DOHH2 (cell line): ENCODE data around the gene KCNG2.

Experiments
- EZH2phosphoT487 ChIP-seq: fragments of 200-600 bp; sonication (generic); IDR thresholded peaks from 2 replicates; pipeline ENCODE4 v1.6.1; 2017; ENCODE audit warnings: borderline replicate concordance, mild to moderate bottlenecking, antibody characterized with exemption, low read length, moderate library complexity, mixed read lengths
- TF ChIP-seq, protein P1 (sequence below): fragments of 200-600 bp; sonication (generic); IDR thresholded peaks from one replicate; pipeline ENCODE4 v1.5.1; 2014; ENCODE audit warnings: antibody characterized with exemption, mild to moderate bottlenecking, low read depth, low read length; ENCODE audit not compliant: poor library complexity, severe bottlenecking

GRCh38 chr18:79786786-79787526 lies 10.8 kb upstream of the KCNG2 start:
- TF ChIP-seq, protein P1, sequence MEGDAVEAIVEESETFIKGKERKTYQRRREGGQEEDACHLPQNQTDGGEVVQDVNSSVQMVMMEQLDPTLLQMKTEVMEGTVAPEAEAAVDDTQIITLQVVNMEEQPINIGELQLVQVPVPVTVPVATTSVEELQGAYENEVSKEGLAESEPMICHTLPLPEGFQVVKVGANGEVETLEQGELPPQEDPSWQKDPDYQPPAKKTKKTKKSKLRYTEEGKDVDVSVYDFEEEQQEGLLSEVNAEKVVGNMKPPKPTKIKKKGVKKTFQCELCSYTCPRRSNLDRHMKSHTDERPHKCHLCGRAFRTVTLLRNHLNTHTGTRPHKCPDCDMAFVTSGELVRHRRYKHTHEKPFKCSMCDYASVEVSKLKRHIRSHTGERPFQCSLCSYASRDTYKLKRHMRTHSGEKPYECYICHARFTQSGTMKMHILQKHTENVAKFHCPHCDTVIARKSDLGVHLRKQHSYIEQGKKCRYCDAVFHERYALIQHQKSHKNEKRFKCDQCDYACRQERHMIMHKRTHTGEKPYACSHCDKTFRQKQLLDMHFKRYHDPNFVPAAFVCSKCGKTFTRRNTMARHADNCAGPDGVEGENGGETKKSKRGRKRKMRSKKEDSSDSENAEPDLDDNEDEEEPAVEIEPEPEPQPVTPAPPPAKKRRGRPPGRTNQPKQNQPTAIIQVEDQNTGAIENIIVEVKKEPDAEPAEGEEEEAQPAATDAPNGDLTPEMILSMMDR: no peak
- TF ChIP-seq EZH2phosphoT487: no peak
